HG02840 (cell line): ENCODE results near the gene RAD54L.
"Not testable (repeated sequence)": the region's sequence is repeated elsewhere in the genome, so short reads cannot be mapped to it uniquely, and the experiment has no call there.

Experiments used
- ATAC-seq: cut with Tn5 transposase; IDR thresholded peaks from one replicate; pipeline ENCODE4 v1.9.1; 2021; ENCODE audit warnings: mild to moderate bottlenecking, moderate library complexity, moderate number of reproducible peaks; ENCODE audit not compliant: unreplicated experiment, low FRiP score

Gene RAD54L

DNA sequence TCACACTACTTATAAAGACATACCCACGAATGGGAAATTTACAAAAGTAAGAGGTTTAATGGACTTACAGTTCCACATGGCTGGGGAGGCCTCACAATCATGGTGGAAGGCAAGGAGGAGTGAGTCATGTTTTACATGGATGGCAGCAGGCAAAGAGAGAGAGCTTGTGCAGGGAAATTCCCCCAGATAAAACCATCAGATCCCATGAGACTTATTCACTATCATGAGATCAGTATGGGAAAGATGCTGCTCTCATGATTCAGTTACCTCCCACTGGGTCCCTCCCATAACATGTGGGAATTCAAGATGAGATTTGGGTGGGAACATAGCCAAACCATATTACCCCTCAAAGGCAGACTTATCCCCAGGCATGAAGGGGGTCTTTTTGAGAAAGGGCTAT lies 8.7 kb upstream of the RAD54L start:
- ATAC-seq: not testable (repeated sequence)

- not testable (repeated sequence) for ATAC-seq
These were observed 5.8 kb upstream of the RAD54L start for GRCh38 chr1:46241733-46242132.

GRCh38 chr1:46242918-46243317 lies 4.6 kb upstream of the RAD54L start:
- no peak for ATAC-seq

DNA sequence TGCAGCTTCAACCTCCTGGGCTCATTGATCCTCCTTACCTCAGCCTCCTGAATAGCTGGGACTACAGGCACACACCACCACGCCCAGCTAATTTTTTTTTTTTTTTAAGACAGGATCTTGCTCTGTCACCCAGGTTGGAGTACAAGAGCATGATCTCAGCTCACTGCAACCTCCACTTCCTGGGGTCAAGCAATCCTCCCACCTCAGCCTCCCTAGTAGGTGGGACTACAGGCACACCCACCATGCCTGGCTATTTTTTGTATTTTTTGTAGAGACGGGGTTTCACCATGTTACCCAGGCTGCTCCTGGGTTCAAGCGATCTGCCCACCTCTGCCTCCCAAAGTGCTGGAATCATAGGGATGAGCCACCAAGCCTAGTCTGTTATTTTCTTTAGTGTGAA lies 3.7 kb upstream of the RAD54L start:
- not testable (repeated sequence) for ATAC-seq

DNA sequence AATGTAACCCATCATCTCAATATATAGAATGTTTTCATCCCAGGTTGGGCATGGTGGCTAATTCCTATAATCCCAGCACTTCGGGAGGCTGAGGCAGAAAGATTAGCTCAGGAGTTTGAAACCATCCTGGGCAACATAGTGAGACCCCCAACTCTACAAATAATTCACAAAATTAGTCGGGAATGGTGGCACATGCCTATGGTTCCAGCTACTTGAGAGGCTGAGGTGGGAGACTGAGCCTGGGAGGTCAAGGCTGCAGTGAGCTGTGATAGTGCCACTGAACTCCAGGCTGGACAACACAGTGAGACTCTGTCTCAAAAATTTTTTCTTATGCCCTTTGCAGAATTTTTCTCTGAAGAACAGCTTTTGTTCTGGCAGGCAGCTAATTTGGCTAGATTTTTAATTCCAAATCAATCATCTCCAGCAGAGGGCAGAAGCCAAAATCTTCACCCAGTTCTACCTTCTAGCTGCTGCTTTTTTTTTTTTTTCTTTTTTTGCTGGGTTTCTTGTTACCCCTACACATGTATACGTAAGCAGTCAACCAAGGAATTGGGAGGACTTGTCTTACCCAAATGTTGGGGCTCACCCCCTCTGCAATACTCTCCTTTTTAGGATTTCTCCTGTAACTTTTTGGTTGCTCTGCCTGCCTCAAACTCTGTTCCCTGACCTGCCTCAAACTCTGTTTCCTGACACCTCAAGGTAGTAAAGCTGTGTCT lies 2.7 kb upstream of the RAD54L start:
- no peak for ATAC-seq

- ATAC-seq: not testable (repeated sequence)
These were observed 1.4 kb upstream of the RAD54L start for GRCh38 chr1:46246136-46246535.

DNA sequence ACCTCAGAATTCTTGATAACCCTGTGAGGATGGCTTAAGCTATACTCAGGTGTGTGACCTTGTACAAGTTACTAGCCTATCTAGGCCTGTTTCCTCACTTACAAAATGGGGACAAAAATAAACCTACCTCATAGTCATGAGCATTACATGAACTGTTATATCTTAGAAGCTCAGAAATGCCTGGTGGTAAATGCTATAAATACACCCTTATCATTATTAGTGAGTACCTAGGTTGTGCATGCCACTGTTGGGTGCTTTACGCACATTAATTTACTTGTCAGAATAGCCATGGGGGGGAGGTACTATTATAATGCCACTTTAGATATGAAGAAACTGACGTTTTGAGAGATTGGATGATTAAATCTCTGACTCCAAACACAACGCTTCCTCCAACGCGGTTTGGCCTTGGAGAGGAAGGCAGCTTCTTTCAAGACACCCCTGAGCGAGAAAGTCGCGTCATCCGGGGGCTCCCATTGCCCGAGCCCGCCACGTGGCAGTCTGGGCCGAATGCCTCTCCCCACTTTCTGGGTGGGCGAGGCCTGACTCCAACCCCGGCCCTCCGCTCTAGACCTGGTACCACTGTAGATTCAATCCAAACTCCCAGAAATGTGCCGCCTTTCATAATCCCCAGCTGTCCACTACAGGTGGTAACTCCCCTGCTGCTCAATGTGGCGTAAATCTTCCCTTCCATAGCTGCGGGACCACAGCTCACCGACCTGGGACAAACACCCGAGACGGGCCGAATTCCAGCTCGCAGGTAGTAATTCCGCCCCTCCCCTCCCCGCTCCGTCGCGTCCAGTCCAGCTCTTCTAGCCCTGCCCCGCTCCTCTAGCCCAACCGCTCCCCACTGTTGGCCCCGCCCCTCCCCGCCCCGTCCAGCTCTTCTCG lies 771 bp upstream of the RAD54L start:
- peak; percentile 43 for ATAC-seq

DNA sequence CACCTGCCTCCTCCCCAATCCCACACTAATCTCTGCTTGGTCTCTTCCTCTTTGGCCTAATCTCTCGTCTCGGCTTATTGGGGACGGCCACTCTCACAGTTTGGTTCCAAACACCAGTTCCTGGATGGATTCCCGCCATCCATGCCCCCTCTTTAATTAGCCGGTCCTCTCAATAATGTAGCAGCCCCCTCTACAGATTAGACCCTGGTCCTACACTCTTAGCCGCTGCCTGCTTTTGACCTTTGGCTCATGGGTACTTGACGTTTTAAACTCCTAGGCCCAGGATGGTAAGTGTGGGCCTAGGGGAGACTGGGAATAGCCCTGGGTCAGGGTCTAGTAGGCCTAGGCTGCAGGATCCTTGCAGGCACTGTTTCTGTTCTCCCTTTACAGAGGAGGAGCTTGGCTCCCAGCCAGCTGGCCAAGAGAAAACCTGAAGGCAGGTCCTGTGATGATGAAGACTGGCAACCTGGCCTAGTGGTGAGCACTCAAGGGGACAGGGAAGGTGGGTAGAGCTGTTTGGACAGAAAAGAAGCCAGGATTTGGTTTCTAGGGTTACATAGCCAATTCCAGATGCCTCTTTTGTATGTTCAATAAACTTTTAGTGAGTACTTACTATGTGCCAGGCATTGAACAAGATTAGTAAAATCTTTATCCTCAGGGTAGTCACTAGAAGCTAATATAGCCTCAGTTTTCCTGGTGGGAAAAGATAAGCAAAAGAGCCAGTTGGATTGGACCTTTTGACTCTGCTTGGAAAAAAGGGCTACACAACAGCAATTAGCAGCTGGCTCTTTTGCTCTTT lies 758 bp downstream of the RAD54L start:
- no peak for ATAC-seq

- ATAC-seq: no peak
These were observed 7.1 kb downstream of the RAD54L start for GRCh38 chr1:46254668-46255067.

DNA sequence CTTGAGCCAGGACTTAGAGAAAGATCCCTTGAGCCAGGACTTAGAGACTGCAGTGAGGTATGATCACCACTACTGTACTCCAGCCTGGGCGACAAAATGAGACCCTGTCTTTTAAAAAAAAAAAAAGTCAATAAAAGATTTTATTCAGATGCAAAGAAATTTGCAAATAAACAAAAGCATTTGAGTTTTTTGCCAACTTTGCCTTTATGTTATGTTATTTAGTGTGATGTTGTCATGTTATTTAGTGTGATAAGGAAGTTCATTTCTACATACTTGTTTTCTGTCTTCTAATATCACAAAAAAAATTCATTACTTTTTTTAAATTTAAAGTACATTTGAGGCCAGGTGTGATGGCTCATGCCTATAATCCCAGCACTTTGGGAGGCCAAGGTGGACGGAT lies 9.0 kb downstream of the RAD54L start:
- no peak for ATAC-seq

DNA sequence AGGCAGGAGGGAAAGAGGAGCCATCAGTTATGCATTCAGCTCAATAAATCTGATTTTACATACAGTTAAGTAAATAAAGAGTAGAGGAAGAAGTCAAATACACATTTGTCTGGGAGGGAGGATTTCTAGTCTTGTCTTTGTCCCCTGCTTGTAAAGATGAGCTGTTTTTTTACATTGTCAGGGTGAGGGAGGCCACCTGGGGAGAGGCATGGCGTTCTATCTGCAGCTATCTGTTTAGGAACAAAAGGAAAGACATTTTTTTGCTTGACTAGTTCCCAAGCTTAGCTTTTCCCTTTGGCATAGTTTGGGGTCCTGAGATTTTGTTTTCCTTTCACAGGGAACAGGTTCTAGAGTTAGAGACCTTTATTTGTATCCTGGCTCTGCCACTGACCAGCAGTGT lies 14.9 kb downstream of the RAD54L start:
- ATAC-seq: no peak

DNA sequence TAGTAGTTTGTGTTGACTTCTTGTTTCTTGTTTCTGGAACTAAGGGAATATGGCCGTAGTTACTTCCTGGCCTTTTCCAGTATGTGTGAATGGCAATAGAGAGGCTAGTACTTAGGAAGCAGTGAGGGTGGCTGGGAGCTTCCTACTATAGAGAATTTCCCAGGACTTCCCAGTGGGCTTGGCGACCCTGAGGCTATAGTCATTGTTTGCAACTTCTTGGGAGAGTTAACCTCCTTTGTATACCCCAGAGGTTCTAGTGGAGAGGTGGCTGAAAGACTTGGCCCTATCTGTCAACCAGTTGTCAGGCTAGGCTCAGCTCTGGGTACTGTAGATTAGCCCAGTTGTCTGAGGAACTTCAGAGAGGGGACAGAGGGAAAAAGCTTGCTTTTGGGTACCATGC lies 15.6 kb downstream of the RAD54L start:
- ATAC-seq: no peak

- ATAC-seq: no peak
These were observed 21.0 kb downstream of the RAD54L start for GRCh38 chr1:46268578-46268977.

GRCh38 chr1:46274225-46275029 lies 26.9 kb downstream of the RAD54L start:
- ATAC-seq: no peak

- no peak for ATAC-seq
These were observed 27.4 kb downstream of the RAD54L start for GRCh38 chr1:46275030-46275337.

DNA sequence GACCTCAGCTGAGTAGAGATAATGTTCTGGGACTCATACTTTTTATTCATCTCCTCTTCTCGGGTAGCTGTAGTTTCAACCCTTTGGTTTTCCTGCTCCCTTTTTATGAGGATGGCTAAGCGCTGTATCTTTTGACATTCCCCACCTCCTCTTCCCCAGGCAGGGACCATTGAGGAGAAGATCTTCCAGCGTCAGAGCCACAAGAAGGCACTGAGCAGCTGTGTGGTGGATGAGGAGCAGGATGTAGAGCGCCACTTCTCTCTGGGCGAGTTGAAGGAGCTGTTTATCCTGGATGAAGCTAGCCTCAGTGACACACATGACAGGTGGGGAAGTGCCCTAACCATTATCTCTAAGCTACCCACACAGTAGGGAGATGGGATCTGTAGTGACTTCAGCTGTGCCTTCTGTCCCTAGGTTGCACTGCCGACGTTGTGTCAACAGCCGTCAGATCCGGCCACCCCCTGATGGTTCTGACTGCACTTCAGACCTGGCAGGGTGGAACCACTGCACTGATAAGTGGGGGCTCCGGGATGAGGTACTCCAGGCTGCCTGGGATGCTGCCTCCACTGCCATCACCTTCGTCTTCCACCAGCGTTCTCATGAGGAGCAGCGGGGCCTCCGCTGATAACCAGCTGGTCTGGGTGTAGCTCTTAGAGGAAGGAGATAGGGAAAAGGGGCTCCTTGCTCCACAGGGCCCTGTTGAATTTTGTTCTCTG lies 30.3 kb downstream of the RAD54L start:
- ATAC-seq: no peak

DNA sequence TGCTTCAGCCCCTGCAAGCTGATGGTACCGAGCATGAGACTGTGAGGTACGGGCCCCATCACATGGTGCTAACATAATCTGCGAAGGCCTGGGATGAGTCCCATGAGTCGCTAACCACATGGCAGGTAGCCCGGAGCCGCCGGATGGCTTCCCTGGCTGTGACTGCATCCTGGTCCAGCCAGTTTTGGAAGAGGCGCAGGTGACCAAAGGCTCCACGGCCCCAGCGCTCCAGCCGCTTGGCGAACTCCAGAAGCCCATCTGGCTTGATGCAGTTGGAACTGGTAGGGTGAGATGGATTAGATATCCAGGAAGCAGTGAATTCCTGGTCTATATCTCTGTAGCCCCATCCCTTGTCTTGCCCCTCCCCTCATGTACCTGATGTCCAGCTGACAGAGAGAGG lies 31.2 kb downstream of the RAD54L start:
- ATAC-seq: no peak

DNA sequence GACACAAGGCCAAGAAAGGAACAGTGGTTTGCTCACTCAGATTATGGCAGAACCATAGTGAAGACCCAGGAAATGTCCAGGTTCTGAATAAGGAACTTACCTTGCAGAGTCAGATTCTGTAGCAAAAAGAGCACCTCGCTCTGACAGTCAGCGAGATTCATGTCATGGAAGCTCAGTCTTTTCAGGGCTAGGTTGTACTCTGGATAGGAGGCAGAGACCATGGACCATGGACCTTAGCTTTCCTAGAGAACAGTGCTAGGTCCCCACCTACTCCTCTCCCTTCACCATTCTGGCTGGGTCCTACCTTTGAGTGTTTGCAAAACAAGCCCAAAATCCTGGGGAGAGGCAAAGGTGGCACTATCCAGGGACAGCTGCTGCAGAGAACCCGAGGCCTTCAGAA lies 32.5 kb downstream of the RAD54L start:
- ATAC-seq: no peak

DNA sequence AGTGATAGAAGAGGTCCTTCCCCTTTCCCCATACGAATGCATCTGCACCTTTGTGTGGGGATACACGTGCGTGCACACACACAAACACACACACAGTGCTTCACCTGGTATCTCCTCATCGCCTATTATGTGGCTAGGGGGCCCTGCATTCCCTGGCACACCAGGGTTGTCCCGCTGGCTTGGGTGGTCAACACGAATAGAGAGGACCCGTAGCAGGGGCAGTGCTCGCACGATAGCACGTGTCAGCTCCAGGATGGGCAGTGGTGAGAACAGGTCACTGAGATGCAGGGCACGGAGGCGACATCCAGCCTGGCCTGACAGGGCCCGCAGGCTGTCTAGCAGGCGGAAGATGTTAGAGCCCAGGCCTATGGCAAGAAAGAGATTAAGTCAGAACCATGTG lies 33.5 kb downstream of the RAD54L start:
- ATAC-seq: no peak

- ATAC-seq: no peak
These were observed 36.5 kb downstream of the RAD54L start for GRCh38 chr1:46284058-46284457.
